Thoracic aorta (tissue), 2 donors: ENCODE results near the gene DUSP11. TPM values are rescaled to one million over a fixed set of nuclear protein-coding genes. Genes with fewer than 3 reads are reported as not detected.
A peak's percentile ranks its signal among the peaks of the same experiment; 100 is the strongest.
"Not testable (repeated sequence)": the region's sequence is repeated elsewhere in the genome, so short reads cannot be mapped to it uniquely, and the experiment has no call there.

Source experiments
- ATAC-seq: fragments of 150-250 bp; one replicate; pipeline ENCODE4 v1.8.0; 2017; ENCODE audit warnings: low read depth; ENCODE audit not compliant: insufficient number of reproducible peaks, low FRiP score
- DNase-seq: peaks from one replicate; pipeline ENCODE4 v3.0.0-alpha.2; 2020; ENCODE audit warnings: low spot score
- H3K27ac ChIP-seq, 2 donors: fragments of 200-600 bp; sonication (generic); 1 replicate in 1 of 2; 2 replicates in 1 of 2; pipeline ENCODE4 v1.5.1; 2016; ENCODE audit warnings: mild to moderate bottlenecking in 2 of 2, moderate library complexity in 2 of 2
- H3K27me3 ChIP-seq: fragments of 200-600 bp; sonication (generic); replicated peaks from 2 replicates; pipeline ENCODE4 v1.6.0; 2016; ENCODE audit warnings: mild to moderate bottlenecking; ENCODE audit not compliant: insufficient read depth
- H3K36me3 ChIP-seq: fragments of 200-600 bp; sonication (generic); one replicate; pipeline ENCODE4 v1.5.1; 2016
- H3K4me1 ChIP-seq, 2 donors: fragments of 200-600 bp; sonication (generic); 1 replicate in 1 of 2; 2 replicates in 1 of 2; pipeline versions ENCODE4 v1.5.1 to v1.6.0; 2016; ENCODE audit warnings: low read depth in 2 of 2, mild to moderate bottlenecking in 1 of 2; ENCODE audit not compliant: control insufficient read depth in 1 of 2
- H3K4me3 ChIP-seq: fragments of 200-600 bp; sonication (generic); 2 replicates; pipeline ENCODE4 v1.5.1; 2016; ENCODE audit warnings: mild to moderate bottlenecking
- H3K9me3 ChIP-seq: fragments of 200-600 bp; sonication (generic); 2 replicates; pipeline ENCODE4 v1.5.1; 2016
- total RNA-seq, 2 donors: library from RNA; depleted of rRNA; stranded (reverse); fragments of >200 nt; gene quantifications; one replicate each; pipeline versions ENCODE4 v1.1.0 to v1.2.3, GENCODE V29; 2016
- TF ChIP-seq, protein P1 (sequence below): fragments of 200-600 bp; sonication (generic); IDR thresholded peaks from one replicate; pipeline ENCODE4 v1.5.1; 2019; ENCODE audit warnings: antibody characterized with exemption

DUSP11 gene
- total RNA-seq, 2 donors from 2014 or later = 24.1 to 34.8 TPM

DNA sequence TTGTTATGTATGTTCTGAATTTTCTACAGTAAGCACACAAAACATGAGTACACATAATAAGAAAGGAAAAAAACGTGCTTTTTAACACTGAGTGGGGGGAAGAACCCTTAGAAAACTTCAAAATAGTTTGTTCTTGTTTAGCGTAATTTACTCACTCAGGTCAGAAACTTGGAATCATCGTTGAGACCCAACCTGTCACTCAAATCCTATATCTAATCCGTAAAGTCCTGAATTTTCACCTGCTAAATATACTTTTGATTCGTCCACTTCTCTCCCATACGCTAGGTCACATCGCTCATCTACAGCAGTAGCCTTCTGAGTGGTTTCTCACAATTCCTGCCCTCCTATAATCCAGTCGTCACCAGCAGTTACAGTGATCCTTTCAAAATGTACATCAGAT lies 43.5 kb downstream of the DUSP11 start:
- Histone ChIP-seq H3K27me3 (no peaks in the 10 kb centered on the region), H3K4me3 (peak overlapping the region; percentile 72), H3K27ac (peak overlapping the region in 1 of 2 donors; percentile 71), H3K36me3 (no peaks in the 10 kb centered on the region), H3K9me3 (no peaks in the 10 kb centered on the region), H3K4me1 (peaks cover 6 to 10% of the 10 kb centered on the region in 2 donors)
- no peak for DNase-seq
- TF ChIP-seq, protein P1, sequence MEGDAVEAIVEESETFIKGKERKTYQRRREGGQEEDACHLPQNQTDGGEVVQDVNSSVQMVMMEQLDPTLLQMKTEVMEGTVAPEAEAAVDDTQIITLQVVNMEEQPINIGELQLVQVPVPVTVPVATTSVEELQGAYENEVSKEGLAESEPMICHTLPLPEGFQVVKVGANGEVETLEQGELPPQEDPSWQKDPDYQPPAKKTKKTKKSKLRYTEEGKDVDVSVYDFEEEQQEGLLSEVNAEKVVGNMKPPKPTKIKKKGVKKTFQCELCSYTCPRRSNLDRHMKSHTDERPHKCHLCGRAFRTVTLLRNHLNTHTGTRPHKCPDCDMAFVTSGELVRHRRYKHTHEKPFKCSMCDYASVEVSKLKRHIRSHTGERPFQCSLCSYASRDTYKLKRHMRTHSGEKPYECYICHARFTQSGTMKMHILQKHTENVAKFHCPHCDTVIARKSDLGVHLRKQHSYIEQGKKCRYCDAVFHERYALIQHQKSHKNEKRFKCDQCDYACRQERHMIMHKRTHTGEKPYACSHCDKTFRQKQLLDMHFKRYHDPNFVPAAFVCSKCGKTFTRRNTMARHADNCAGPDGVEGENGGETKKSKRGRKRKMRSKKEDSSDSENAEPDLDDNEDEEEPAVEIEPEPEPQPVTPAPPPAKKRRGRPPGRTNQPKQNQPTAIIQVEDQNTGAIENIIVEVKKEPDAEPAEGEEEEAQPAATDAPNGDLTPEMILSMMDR = no peak
- ATAC-seq = no peak

DNA sequence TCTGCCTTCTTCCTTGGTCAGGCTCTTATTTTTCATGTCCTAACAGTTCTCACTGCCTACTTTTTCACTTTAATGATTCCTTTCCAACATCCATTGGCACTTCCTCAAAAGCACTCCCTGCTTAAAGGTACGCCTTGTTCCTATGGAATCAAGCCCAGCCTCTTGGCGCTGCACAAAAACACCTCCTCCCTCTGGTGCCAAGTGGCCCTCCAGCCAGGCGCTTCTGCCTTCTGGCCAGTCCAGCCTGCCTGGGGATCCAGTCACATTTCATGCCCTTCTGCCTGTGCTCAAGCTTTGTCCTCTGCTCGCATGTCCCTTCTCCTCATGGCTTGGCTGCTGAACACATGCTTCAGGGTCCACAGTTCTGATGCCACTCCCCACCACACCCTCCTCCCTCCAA lies 49.1 kb downstream of the DUSP11 start:
- no peaks in the 10 kb centered on the region for H3K9me3 ChIP-seq
- H3K27me3 ChIP-seq = no peaks in the 10 kb centered on the region
- no peak overlapping the region for H3K4me3 ChIP-seq
- no peak overlapping the region for H3K27ac ChIP-seq
- peaks cover 18% of the 10 kb centered on the region for H3K36me3 ChIP-seq
- DNase-seq (no peak), ATAC-seq (no peak)
- H3K4me1 ChIP-seq = peaks cover under 1% of the 10 kb centered on the region in 2 donors
- TF ChIP-seq, protein P1 = no peak

- no peak for ATAC-seq
- no peak overlapping the region for H3K27ac ChIP-seq
- no peaks in the 10 kb centered on the region for H3K9me3 ChIP-seq
- no peak for DNase-seq
- no peak overlapping the region for H3K4me3 ChIP-seq
- H3K4me1 ChIP-seq = no peaks in the 10 kb centered on the region
- TF ChIP-seq, protein P1 = no peak
- peaks cover 18% of the 10 kb centered on the region for H3K36me3 ChIP-seq
- H3K27me3 ChIP-seq = no peaks in the 10 kb centered on the region
These were observed 51.2 kb downstream of the DUSP11 start for GRCh38 chr2:73728711-73729110.

DNA sequence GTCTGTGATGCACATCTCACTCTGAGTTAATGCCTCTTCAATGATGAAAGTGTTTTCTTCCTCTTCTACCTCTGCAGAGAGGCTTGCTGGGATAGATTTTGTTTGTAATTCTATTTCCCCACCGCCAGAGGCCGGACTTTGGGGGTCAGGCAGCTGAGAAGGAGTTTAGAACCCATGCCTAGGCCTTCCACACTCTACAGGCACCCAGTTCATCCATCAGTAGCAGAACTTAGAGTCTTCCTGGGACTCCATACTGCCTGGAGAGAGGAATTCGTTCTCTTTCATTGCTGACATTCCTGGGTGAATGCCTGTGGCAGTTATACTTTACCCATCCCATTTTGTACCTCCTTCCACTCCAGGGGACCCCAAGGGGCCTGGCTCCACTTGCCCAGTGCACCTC lies 51.9 kb downstream of the DUSP11 start:
- TF ChIP-seq, protein P1 = no peak
- Histone ChIP-seq H3K4me3 (no peak overlapping the region), H3K4me1 (no peaks in the 10 kb centered on the region), H3K27me3 (no peaks in the 10 kb centered on the region), H3K9me3 (no peaks in the 10 kb centered on the region), H3K27ac (no peak overlapping the region), H3K36me3 (peaks cover 18% of the 10 kb centered on the region)
- no peak for DNase-seq
- ATAC-seq = no peak

GRCh38 chr2:73726657-73727056 lies 53.2 kb downstream of the DUSP11 start:
- peaks cover 18% of the 10 kb centered on the region for H3K36me3 ChIP-seq
- not testable (repeated sequence) for ATAC-seq, H3K4me1 ChIP-seq, H3K27me3 ChIP-seq, DNase-seq, H3K9me3 ChIP-seq, H3K4me3 ChIP-seq, H3K27ac ChIP-seq
